Left renal cortex interstitium (tissue), 4 donors: Measurements from ENCODE around the gene POU2AF2. TPM values are rescaled to one million over a fixed set of nuclear protein-coding genes. Genes with fewer than 3 reads are reported as not detected.
"Not testable (repeated sequence)": the region's sequence is repeated elsewhere in the genome, so short reads cannot be mapped to it uniquely, and the experiment has no call there.

Experiments used
- DNase-seq, 4 donors: peaks; one replicate each; pipeline ENCODE4 v3.0.0-alpha.2; 2013; ENCODE audit warnings: low read depth in 4 of 4, low spot score in 2 of 4, missing footprints in 1 of 4
- polyA plus RNA-seq, 4 donors: library from polyadenylated mRNA; unstranded; fragments of 120-200 nt; gene quantifications; one replicate each; pipeline ENCODE4 v1.2.1, GENCODE V29; 2013; ENCODE audit not compliant: insufficient read length in 4 of 4

The POU2AF2 gene
- not detected for polyA plus RNA-seq

GRCh38 chr11:111245425-111245824 is at the start of gene POU2AF2:
Gene POU2AF2 (plus strand): TSS chr11:111245725. CDS start chr11:111245854, 129 bp downstream.
- DNase-seq, result no peak

GRCh38 chr11:111200010-111200534 is 45.5 kb upstream of the POU2AF2 start:
- no peak for DNase-seq

- no peak for DNase-seq
Observed at GRCh38 chr11:111204211-111204610, 41.3 kb upstream of the POU2AF2 start.

- DNase-seq, result no peak
Observed at GRCh38 chr11:111205632-111206385, 39.7 kb upstream of the POU2AF2 start.

GRCh38 chr11:111206472-111206871 is 39.1 kb upstream of the POU2AF2 start:
- DNase-seq, result no peak

GRCh38 chr11:111207213-111207612 is 38.3 kb upstream of the POU2AF2 start:
- no peak for DNase-seq

GRCh38 chr11:111209543-111210355 is 35.8 kb upstream of the POU2AF2 start:
- no peak for DNase-seq

GRCh38 chr11:111213256-111213655 is 32.3 kb upstream of the POU2AF2 start:
- DNase-seq, result no peak

- no peak for DNase-seq
Observed at GRCh38 chr11:111220721-111221120, 24.8 kb upstream of the POU2AF2 start.

- DNase-seq, result no peak
Observed at GRCh38 chr11:111221208-111221607, 24.3 kb upstream of the POU2AF2 start.

- not testable (repeated sequence) for DNase-seq
Observed at GRCh38 chr11:111221936-111222335, 23.6 kb upstream of the POU2AF2 start.

GRCh38 chr11:111222821-111223455 is 22.6 kb upstream of the POU2AF2 start:
- DNase-seq, result not testable (repeated sequence)

- no peak for DNase-seq
Observed at GRCh38 chr11:111225881-111226280, 19.6 kb upstream of the POU2AF2 start.

GRCh38 chr11:111229604-111230003 is 15.9 kb upstream of the POU2AF2 start:
- DNase-seq, result no peak

GRCh38 chr11:111230122-111230465 is 15.4 kb upstream of the POU2AF2 start:
- no peak for DNase-seq

- DNase-seq, result no peak
Observed at GRCh38 chr11:111231836-111232235, 13.7 kb upstream of the POU2AF2 start.

GRCh38 chr11:111236383-111236782 is 9.1 kb upstream of the POU2AF2 start:
- DNase-seq, result no peak

- no peak for DNase-seq
Observed at GRCh38 chr11:111237926-111238325, 7.6 kb upstream of the POU2AF2 start.

- no peak for DNase-seq
Observed at GRCh38 chr11:111246956-111247355, 1.4 kb downstream of the POU2AF2 start.

GRCh38 chr11:111250936-111251335 is 5.4 kb downstream of the POU2AF2 start:
- DNase-seq, result no peak

GRCh38 chr11:111253131-111253530 is 7.6 kb downstream of the POU2AF2 start:
- DNase-seq, result no peak
